ENCODE data around the gene SHANK2. TPM values are rescaled to one million over a fixed set of nuclear protein-coding genes. Genes with fewer than 3 reads are reported as not detected.

The SHANK2 gene
- total RNA-seq, result 28.9 TPM

DNA sequence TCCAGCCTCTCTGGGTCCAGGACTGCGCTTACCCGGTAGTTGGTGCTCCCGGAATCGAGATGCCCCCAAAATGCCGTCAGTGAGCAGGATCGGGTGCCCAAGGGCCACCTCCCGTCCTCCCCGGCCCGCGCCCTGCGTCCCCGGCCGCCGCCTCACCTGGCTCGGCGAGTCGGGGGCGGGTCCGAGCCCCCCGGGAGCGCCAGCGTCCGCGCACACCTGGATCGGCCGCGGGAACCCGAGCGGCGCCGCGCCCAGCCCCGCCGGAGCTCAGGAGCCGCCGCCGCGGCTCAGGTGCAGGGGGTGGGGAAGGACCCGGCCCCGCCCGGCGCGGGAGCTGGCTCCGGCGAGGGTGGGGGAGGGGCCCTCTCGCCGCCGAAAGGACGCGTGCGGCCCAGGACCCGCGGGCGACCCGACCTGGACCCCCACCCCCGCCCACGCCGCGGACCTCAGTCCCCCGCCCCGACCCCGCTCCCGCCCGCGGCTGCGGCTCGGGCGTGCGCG is at the start of gene SHANK2:
Gene SHANK2 (minus strand): TSS at position 309 of the 501 bp plus-strand sequence. CDS start 105,251 bp downstream, outside the sequence.

Other genes with a start within 250 kb of the SHANK2 start
- 20.3 TPM for gene DHCR7, start 195.8 kb upstream of the SHANK2 start, total RNA-seq
- gene NADSYN1, start 200.6 kb upstream of the SHANK2 start, total RNA-seq, result 43.7 TPM

All from camera-type eye (tissue), 1 donor.